DMS 273 (cell line): ENCODE measurements around the gene GRIA1.

ENCODE experiments used
- DNase-seq: peaks from one replicate; lab custom pipeline; 2025; ENCODE audit not compliant: unreplicated experiment; lab: John Stamatoyannopoulos, UW

GRIA1 gene

GRCh38 chr5:153601377-153601776 is 110.9 kb downstream of the GRIA1 start:
- DNase-seq = no peak

- DNase-seq = no peak
Observed at GRCh38 chr5:153605386-153605785, 114.9 kb downstream of the GRIA1 start.

- DNase-seq = no peak
Observed at GRCh38 chr5:153610009-153610408, 119.5 kb downstream of the GRIA1 start.

- DNase-seq = no peak
Observed at GRCh38 chr5:153610811-153611210, 120.3 kb downstream of the GRIA1 start.

- DNase-seq = no peak
Observed at GRCh38 chr5:153613144-153613543, 122.7 kb downstream of the GRIA1 start.

- DNase-seq = no peak
Observed at GRCh38 chr5:153613672-153614071, 123.2 kb downstream of the GRIA1 start.

- no peak for DNase-seq
Observed at GRCh38 chr5:153617190-153617589, 126.7 kb downstream of the GRIA1 start.

- DNase-seq = no peak
Observed at GRCh38 chr5:153618307-153618706, 127.8 kb downstream of the GRIA1 start.

GRCh38 chr5:153618867-153619266 is 128.4 kb downstream of the GRIA1 start:
- DNase-seq = no peak

- DNase-seq = no peak
Observed at GRCh38 chr5:153619771-153620170, 129.3 kb downstream of the GRIA1 start.

- DNase-seq = no peak
Observed at GRCh38 chr5:153623124-153623523, 132.7 kb downstream of the GRIA1 start.

GRCh38 chr5:153623751-153624450 is 133.4 kb downstream of the GRIA1 start:
- DNase-seq = no peak

GRCh38 chr5:153624451-153624765 is 133.9 kb downstream of the GRIA1 start:
- no peak for DNase-seq

- no peak for DNase-seq
Observed at GRCh38 chr5:153625826-153626354, 135.4 kb downstream of the GRIA1 start.

- no peak for DNase-seq
Observed at GRCh38 chr5:153626836-153627235, 136.4 kb downstream of the GRIA1 start.

- no peak for DNase-seq
Observed at GRCh38 chr5:153629027-153629895, 138.8 kb downstream of the GRIA1 start.

- DNase-seq = no peak
Observed at GRCh38 chr5:153630546-153630945, 140.1 kb downstream of the GRIA1 start.

GRCh38 chr5:153632748-153633290 is 142.3 kb downstream of the GRIA1 start:
- no peak for DNase-seq

GRCh38 chr5:153636670-153637451 is 146.4 kb downstream of the GRIA1 start:
- no peak for DNase-seq

- DNase-seq = no peak
Observed at GRCh38 chr5:153640293-153640692, 149.8 kb downstream of the GRIA1 start.

- no peak for DNase-seq
Observed at GRCh38 chr5:153641183-153641688, 150.8 kb downstream of the GRIA1 start.
